Transverse colon (tissue), 4 donors: ENCODE data around the gene MAMDC2. TPM values are rescaled to one million over a fixed set of nuclear protein-coding genes. Genes with fewer than 3 reads are reported as not detected.

Experiments
- DNase-seq: peaks from one replicate; pipeline ENCODE4 v3.0.0-alpha.2; 2019
- H3K27ac ChIP-seq, 4 donors: fragments of 200-600 bp; sonication (generic); 2 replicates each; pipeline ENCODE4 v1.5.1; 2016 to 2018; ENCODE audit warnings: inconsistent platforms in 4 of 4
- H3K27me3 ChIP-seq: fragments of 200-600 bp; sonication (generic); 2 replicates; pipeline ENCODE4 v1.5.1; 2017; ENCODE audit warnings: inconsistent platforms
- H3K36me3 ChIP-seq, 4 donors: fragments of 200-600 bp; sonication (generic); 2 replicates each; pipeline ENCODE4 v1.5.1; 2017 to 2019; ENCODE audit warnings: inconsistent platforms in 4 of 4
- H3K4me1 ChIP-seq, 4 donors: fragments of 200-600 bp; sonication (generic); 2 replicates each; pipeline ENCODE4 v1.5.1; 2017 to 2020; ENCODE audit warnings: inconsistent platforms in 4 of 4
- H3K4me3 ChIP-seq, 4 donors: fragments of 200-600 bp; sonication (generic); 1 replicate in 1 of 4; 2 replicates in 3 of 4; pipeline versions ENCODE4 v1.5.1 to v1.6.1; 2017 to 2019; ENCODE audit warnings: inconsistent platforms in 4 of 4
- H3K9me3 ChIP-seq, 2 donors: fragments of 200-600 bp; sonication (generic); 2 replicates each; pipeline ENCODE4 v1.5.1; 2017 to 2019; ENCODE audit warnings: inconsistent platforms in 2 of 2
- EP300 ChIP-seq: sonication (generic); formaldehyde crosslinking; IDR thresholded peaks from one replicate; pipeline ENCODE4 v1.6.1; 2017; ENCODE audit warnings: antibody characterized with exemption, low read depth
- POLR2A ChIP-seq: fragments of 450-650 bp; IDR thresholded peaks from one replicate; pipeline ENCODE4 v1.6.1; 2016; ENCODE audit warnings: antibody characterized with exemption, mild to moderate bottlenecking, moderate library complexity
- POLR2AphosphoS5 ChIP-seq, 3 donors: sonication (generic); formaldehyde crosslinking; IDR thresholded peaks; one replicate each; pipeline ENCODE4 v1.6.1; 2016; ENCODE audit warnings: antibody characterized with exemption in 3 of 3
- WGBS, 2 donors: methylation state at CpG; one replicate each; pipeline ENCODE4 v1.1.5; 2018; ENCODE audit warnings: low coverage in 1 of 2; 5-methylcytosine and 5-hydroxymethylcytosine counted together
- in situ Hi-C, 4 donors: fragments of 200-750 bp; cut with MboI; loops; one replicate each; pipeline versions ENCODE4 v1.15.0 to v1.15.1; 2017; ENCODE audit warnings: low sequenced_read_pairs in 3 of 4, low pct_ligation_motif_present in 1 of 4, low pct_unique_long_range_greater_than_20kb in 1 of 4
- intact Hi-C: fragments of 100-400 bp; cut with DNase I; formaldehyde crosslinking; loops from one replicate; pipeline ENCODE4 v1.15.1; 2023; ENCODE audit warnings: low total_unique reads
- total RNA-seq, 4 donors: library from RNA; depleted of rRNA; stranded (reverse); fragments of >200 nt; gene quantifications; one replicate each; pipeline ENCODE4 v1.1.0, GENCODE V29; 2016
- TF ChIP-seq, protein P1 (sequence below), 5 experiments: fragments of 200-600 bp in 3 of 5; fragments of 450-650 bp in 2 of 5; sonication (generic) in 3 of 5; IDR thresholded peaks; 1 replicate in 2 of 5; 2 replicates in 3 of 5; pipeline ENCODE4 v1.5.1; 2016 to 2017; ENCODE audit warnings: antibody characterized with exemption in 5 of 5, inconsistent platforms in 3 of 5, mild to moderate bottlenecking in 2 of 5, moderate library complexity in 1 of 5

MAMDC2 gene
- total RNA-seq, 4 donors from 2014 or later = 7.4 to 40.5 (median 28.9) TPM

DNA sequence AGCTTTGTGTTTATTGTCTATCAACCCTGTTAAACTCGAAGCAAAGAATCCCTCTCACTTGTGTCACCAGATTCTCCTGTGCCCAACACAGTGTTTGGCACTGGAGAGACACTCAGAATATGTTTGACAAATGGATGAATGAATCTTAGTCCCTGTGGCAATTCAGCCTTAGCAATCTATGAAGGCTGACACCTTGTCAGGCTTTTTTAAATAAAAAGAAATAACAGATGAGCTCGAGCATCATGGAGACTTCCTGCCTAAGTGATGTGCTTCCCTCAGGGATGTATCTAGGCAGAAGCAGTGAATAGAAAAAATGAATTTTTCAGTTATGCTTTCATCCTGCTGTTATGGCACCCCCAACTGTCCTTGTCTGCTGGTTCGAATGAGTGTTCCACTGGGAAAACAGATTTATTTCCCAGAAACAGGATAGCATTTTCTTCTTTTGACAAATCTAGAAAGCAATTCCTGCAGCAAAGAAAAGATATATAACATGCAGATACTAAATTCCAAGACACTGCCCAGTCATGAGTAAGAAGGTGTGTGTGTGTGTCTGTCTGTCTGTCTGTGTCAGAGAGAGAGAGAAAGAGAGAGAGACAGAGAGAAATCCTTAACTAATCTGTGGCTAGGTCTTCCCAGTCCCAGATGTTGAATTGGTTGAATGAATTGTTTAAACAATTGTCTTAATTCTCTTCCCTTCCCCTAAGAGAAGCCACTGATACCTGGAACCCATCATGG, 16.7 kb downstream of the MAMDC2 start:
- 63 to 67% methylated on average over 2 to 3 of the region's 3 CpGs for WGBS, 2 donors
- peak overlapping the region in 2 of 4 donors; percentile 41 to 88 for H3K27ac ChIP-seq
- TF ChIP-seq POLR2AphosphoS5 (IDR thresholded peaks at IDR 0.05) (no peak), EP300 (no peak), POLR2A (no peak)
- TF ChIP-seq, protein P1, sequence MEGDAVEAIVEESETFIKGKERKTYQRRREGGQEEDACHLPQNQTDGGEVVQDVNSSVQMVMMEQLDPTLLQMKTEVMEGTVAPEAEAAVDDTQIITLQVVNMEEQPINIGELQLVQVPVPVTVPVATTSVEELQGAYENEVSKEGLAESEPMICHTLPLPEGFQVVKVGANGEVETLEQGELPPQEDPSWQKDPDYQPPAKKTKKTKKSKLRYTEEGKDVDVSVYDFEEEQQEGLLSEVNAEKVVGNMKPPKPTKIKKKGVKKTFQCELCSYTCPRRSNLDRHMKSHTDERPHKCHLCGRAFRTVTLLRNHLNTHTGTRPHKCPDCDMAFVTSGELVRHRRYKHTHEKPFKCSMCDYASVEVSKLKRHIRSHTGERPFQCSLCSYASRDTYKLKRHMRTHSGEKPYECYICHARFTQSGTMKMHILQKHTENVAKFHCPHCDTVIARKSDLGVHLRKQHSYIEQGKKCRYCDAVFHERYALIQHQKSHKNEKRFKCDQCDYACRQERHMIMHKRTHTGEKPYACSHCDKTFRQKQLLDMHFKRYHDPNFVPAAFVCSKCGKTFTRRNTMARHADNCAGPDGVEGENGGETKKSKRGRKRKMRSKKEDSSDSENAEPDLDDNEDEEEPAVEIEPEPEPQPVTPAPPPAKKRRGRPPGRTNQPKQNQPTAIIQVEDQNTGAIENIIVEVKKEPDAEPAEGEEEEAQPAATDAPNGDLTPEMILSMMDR (IDR thresholded peaks at IDR 0.05) = no peak
- H3K4me3 ChIP-seq = no peak overlapping the region
- H3K9me3 ChIP-seq = no peaks in the 10 kb centered on the region
- in situ Hi-C loops (no loop called here), intact Hi-C loops (no loop called here)
- DNase-seq = no peak
- peaks cover 4 to 20% (median 17%) of the 10 kb centered on the region in 4 donors for H3K4me1 ChIP-seq
- no peaks in the 10 kb centered on the region for H3K36me3 ChIP-seq
- H3K27me3 ChIP-seq = no peaks in the 10 kb centered on the region

DNA sequence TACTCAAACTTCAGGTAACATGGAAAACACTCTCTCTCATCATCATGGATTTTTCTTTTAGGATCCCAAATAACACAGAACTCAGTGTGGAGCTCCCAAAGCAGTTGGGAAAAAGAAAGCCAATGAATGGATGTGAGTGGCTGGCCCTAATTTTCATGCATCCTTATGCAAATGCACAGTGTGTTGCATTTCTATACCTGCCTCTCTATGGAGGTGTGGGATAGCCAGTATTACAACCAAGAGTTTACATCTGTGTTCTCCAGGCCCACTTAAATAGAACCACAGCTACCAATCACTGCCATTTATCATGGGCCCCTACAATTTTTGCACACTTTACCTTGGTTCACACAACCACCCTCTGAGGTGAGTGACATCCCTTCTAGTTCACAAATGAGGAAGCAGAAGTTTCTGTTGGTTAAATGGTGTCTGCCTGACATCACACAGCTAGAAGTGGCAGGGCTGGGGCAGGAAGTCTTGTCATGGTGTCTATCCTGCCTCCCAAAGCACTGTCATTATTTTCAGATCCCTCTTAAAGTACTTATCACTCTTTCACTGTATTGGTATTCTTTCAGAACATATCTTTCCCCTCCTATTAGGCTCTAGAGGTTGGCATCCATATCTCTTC, 17.3 kb downstream of the MAMDC2 start:
- Histone ChIP-seq H3K4me1 (peaks cover 4 to 22% (median 18%) of the 10 kb centered on the region in 4 donors), H3K27me3 (no peaks in the 10 kb centered on the region), H3K4me3 (no peak overlapping the region), H3K27ac (peak overlapping the region in 2 of 4 donors; percentile 41 to 88), H3K36me3 (no peaks in the 10 kb centered on the region), H3K9me3 (no peaks in the 10 kb centered on the region)
- TF ChIP-seq POLR2A = no peak
- TF ChIP-seq POLR2AphosphoS5 (IDR thresholded peaks at IDR 0.05) = no peak
- TF ChIP-seq EP300 = no peak
- TF ChIP-seq, protein P1 (IDR thresholded peaks at IDR 0.05) = no peak
- in situ Hi-C loops (no loop called here), intact Hi-C loops (no loop called here)
- no peak for DNase-seq

DNA sequence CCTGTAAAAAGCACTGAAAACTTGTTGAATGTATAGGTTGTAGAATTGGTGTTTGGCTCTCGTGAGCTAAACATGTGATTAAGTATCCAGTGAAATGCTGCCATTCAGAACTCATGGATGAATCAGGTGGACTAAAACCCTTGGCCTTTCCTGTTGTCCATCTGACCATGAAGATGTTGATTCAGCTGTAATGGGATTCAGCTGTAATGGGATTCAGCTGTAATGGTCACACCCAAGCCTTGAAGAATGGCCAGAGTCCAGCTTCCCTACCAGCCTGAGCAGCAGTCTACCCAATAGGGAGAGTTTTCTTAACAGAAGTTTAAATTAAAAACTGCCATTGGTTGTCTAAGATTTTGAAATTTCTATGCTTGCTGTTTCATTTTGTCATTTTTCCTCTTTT, 18.1 kb downstream of the MAMDC2 start:
- TF ChIP-seq POLR2A (no peak), POLR2AphosphoS5 (IDR thresholded peaks at IDR 0.05) (no peak), EP300 (no peak)
- TF ChIP-seq, protein P1 (IDR thresholded peaks at IDR 0.05) = no peak
- Histone ChIP-seq H3K9me3 (no peaks in the 10 kb centered on the region), H3K36me3 (no peaks in the 10 kb centered on the region), H3K27ac (peak overlapping the region in 2 of 4 donors; percentile 17 to 84), H3K4me1 (peaks cover 4 to 29% (median 14%) of the 10 kb centered on the region in 4 donors), H3K4me3 (no peak overlapping the region), H3K27me3 (no peaks in the 10 kb centered on the region)
- in situ Hi-C loops = no loop called here
- intact Hi-C loops = no loop called here
- 67 to 86% methylated on average over 1 of the region's 1 CpG for WGBS, 2 donors
- DNase-seq = no peak

DNA sequence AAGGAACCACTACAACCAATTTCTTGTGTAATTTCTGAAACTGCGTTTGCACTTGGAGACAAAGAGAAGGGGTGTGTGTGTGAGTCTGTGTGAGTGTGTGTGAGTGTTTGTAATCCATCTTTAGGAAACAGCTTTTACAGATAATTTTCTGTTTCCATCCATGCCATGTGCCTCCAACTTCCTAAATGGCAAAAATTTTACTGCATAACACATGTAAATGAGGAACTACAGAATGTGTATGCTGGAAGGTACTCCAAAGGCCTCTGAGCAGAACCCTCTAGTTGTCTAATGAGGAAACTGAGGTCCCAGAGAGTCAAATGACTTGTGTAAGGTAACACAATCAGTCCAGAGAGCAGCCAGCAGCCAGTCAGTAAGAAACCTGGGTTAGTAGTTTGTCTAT, 20.8 kb downstream of the MAMDC2 start:
- TF ChIP-seq, protein P1 (IDR thresholded peaks at IDR 0.05) = no peak
- TF ChIP-seq EP300 (no peak), POLR2A (no peak), POLR2AphosphoS5 (IDR thresholded peaks at IDR 0.05) (no peak)
- H3K27ac ChIP-seq = peak overlapping the region in 3 of 4 donors; percentile 77 to 90 (median 84)
- H3K9me3 ChIP-seq = no peaks in the 10 kb centered on the region
- H3K36me3 ChIP-seq = no peaks in the 10 kb centered on the region
- H3K4me3 ChIP-seq = no peak overlapping the region
- peaks cover 5 to 43% (median 15%) of the 10 kb centered on the region in 4 donors for H3K4me1 ChIP-seq
- WGBS, 2 donors = 82 to 88% methylated on average over 1 of the region's 1 CpG
- in situ Hi-C loops = no loop called here
- no peaks in the 10 kb centered on the region for H3K27me3 ChIP-seq
- intact Hi-C loops = no loop called here
- no peak for DNase-seq
